Left colon (tissue), 2 donors: ENCODE measurements around the gene KIF15. TPM values are rescaled to one million over a fixed set of nuclear protein-coding genes. Genes with fewer than 3 reads are reported as not detected.

Experiments used
- ATAC-seq: fragments of 200-7000 bp; cut with Tn5 transposase; one replicate; pipeline ENCODE4 v1.9.1; 2020; ENCODE audit warnings: mild to moderate bottlenecking, moderate library complexity
- DNase-seq, 2 donors: peaks; one replicate each; pipeline ENCODE4 v3.0.0-alpha.2; 2020
- intact Hi-C, 2 donors: fragments of 100-400 bp; cut with DNase I in 1 of 2; cut with micrococcal nuclease in 1 of 2; formaldehyde crosslinking; loops; one replicate each; pipeline versions ENCODE4 v1.11.2 to v1.14.0; 2022; cut with DNase I, micrococcal nuclease
- total RNA-seq, 2 donors: library from RNA; stranded (reverse); fragmentation: NEBNext Ultra II Directional; extraction: Animal tissue kit (Norgen Biotek cat#: 25700); gene quantifications; one replicate each; pipeline ENCODE4 v1.2.1, GENCODE V29; 2021
- donor health status: DM: no; HTN: no; CAD: no.
- donor health status: DM: yes; HTN: yes; CAD: no.

Gene KIF15
- total RNA-seq, 2 donors from 2014 or later: 2.6 to 4.2 TPM

DNA sequence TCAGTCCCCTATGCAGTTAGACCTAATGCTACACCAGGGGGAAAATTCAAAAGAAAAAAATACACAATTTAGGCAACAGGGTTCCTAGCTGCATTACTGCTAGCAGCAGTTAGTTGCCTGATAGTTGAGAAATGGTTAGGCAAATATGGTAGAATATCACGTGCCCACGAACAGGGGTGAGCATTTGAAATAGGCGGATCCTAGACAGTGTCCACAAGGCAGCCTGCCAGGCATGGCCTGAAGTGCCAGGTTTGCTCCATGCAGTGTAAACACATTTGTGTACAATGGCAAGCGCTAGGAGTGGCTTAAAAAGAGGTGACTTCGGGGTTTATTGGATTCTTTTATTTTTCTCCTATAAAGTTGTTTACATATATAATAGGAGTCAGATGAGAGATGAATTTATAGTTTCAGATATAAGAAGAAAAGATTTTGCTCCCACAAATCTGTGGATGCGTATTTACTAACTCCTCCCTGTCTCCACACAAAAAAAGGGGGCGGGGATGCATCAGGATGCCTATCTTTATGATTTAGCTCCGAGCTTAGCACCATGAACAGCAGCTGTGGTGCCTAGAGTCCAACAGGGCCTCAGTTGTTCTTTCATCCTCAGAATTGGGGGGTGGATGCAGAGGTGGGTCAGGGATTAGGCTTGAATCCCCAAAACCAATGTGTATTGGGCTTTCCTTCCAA is 108.9 kb downstream of the KIF15 start:
- ATAC-seq (peak; percentile 99), DNase-seq (peak; percentile 74 to 78)
- intact Hi-C loops: no loop called here

DNA sequence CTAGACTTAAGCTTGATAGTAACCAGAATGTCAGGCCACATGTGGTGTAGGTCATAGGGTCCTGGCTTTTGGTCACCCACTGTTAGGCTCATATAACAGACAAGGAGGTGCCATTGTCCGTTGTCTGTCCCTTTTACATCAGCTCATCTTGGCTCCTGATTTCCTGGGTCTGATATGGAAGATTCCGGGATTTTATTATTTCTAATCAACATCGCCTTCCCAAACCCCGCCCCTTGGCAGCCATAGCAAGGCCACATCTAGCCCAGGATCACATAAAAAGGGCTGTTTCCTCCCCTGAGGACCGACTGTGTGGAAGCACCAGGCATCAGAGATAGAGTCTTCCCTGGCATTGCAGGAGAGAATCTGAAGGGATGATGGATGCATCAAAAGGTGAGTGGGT is 112.7 kb downstream of the KIF15 start, which contains the start of gene TGM4:
Gene TGM4, plus strand, starts transcription at position 301 of the 400 bp plus-strand sequence. Its CDS starts 71 bp downstream, at position 372.
- intact Hi-C loops: no loop called here
- ATAC-seq (no peak), DNase-seq (no peak)

DNA sequence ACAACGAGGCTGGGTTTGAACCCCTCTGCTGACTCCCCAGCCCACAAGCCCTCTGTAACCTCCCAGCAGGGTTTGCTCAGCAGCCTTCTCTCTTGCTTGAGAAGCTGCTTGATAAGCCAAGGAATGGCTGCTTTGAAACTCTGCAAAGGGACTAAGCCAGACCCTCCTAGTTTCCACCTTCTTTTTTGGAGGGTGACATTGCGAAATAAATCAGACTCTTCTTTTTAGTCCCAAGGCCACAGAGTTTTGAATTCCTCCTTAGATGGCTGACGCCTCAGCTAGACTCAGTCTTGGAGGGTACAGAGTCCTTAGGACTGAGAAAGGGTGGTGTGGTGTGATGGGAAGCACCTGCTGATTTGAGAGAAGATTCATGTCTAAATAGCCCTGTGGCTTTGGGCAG is 114.0 kb downstream of the KIF15 start:
- intact Hi-C loops: no loop called here
- ATAC-seq: no peak

DNA sequence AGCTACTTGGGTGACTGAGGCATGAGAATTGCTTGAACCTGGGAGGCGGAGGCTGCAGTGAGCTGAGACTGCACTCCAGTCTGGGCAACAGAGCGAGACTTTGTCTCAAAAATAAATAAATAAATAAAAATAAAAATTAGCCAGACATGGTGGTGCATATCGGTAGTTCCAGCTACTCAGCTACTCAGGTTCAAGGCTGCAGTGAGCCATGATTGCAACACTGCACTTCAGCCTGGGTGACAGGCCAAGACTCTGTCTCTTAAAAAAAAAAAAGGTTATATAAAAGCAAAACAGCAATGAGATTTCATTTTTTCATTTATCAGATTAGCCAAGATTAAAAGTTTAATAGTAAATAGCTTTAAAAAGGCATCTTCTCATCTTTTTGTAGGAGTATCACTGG is 115.7 kb downstream of the KIF15 start:
- ATAC-seq: no peak
- no peak for DNase-seq
- intact Hi-C loops: no loop called here

More for the DNA sequence above, 114.0 kb downstream of the KIF15 start:
- DNase-seq: no peak

DNA sequence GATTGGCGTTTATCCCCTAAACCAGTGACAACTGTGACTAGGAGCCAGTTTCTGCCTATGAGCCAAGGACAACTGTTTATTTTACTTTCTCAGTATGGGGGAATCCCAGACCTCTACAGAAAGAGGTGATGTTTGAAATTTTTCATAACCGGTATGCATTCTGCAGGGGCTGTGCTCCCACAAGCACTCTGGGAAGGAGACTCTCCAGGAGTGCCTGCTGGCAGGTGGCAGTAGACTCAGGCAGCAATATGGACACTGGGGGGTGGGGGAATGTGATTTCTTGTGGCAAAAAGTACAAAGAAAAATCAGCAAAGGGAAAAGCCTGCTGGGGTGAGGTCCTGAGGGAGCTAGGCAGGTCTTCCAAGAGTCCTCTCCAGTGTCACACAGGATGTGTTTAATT is 118.7 kb downstream of the KIF15 start:
- DNase-seq (no peak), ATAC-seq (no peak)
- intact Hi-C loops: no loop called here

DNA sequence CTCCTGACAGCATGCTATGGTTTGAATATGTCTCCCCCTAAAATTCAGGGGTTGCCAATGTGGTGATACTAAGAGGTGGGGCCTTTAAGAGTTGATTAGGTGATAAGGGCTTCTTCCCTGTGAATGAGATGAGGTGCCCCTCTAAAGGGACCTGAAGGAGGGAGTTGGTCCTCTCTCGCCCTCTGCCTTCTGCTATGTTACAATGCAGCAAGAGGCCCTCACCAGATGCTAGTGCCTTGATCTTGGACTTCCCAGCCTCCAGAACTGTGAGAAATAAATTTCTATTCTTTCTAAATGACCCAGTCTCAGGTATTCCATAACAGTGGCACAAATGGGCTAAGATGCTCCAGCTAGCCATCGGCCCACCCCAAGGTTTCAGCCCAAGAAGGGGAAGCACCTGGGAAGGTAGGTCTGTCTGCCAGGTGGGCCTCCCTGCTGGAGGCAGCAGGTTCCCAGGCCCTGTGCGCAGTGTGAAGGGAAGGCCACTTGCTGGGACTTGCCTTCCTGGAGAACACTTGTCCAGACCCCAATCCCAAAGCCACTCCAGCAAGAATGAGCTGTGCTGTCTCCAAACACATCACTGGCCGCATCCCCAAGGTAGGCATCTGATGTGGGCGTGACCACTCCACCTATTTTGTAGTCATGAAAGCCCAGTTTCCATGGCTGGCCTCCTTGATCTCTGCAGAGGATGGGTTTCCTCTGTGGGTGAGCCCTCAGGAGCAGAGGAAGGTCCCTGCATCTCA is 121.8 kb downstream of the KIF15 start:
- DNase-seq: no peak
- ATAC-seq: no peak
- intact Hi-C loops: no loop called here

DNA sequence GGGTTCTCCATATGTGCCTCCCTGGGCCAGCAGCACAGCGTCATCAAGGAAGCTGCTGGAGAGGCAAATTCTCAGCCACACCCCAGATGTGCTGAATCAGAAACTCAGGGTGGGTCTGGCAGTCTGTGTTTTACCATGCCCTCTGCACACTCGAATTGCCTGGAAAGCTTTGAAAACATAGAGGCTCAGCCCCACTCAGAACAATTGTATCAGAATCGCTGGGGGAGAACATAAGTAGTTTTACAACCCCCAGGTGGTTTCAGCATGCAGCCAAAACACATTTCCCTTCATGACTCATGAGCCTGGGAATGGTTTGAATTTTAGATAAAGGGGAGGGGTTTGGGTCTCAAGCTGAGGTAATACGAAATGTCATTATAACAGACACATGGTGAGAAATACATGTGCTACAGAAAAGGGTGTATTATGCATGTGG is 122.4 kb downstream of the KIF15 start:
- ATAC-seq: no peak
- DNase-seq: no peak
- intact Hi-C loops: no loop called here

DNA sequence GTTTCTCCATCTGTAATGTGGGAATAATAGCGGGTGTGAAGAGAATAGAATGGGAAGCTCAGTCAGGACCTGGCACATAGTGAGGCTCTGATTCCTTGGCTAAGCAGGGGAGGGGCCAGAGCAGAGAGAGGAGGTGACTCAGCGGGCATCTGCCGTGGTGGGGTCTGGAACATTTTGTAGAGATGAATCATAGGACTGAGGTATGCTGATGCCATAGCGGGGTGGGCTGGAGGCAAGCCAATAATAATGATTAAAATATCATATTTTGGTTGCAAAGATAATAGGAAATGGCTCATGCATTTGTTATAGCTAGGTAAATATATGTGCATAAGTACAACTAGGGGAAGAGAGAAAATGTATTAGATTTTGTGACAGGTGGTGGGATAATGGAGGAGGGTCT is 124.0 kb downstream of the KIF15 start:
- intact Hi-C loops: no loop called here
- ATAC-seq (no peak), DNase-seq (no peak)

DNA sequence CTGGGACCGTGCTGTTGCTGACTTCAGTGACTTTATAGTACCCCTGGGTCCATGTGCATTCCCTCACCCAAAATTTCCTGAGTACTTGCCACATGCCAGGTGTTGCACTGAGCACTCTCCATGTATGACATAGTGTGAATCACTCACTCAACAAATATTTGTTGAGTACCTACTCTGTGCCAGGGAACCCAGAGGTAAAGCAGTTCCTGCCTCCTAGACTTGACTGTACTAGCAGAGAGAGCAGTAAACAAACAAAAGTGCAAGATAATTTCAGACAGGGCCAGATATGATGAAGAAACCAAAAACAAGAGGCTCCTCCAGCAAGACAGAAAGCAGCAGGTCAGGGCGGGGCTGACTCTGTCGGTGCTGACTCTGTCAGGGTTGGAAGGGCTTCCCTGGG is 125.0 kb downstream of the KIF15 start:
- intact Hi-C loops: no loop called here
- DNase-seq (no peak), ATAC-seq (no peak)

DNA sequence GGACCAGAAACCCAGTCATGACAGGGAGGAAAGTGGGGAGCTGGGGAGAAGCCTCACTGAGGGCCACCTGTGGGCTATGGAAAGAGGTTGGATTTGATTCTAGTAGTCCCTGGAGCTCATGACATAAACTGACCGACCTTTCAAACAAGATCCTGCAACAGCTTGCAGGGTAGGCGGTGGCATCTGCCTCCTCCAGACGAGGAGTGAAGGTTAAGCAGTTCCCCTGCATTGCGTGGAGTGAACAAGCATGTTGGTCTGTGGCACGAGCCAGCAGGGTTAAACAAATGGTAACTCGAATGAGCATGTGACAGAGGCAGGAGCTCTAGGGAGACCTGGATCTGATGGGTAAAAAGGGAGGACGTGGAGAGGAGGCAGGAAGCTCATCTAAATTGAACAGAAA is 125.5 kb downstream of the KIF15 start:
- DNase-seq (no peak), ATAC-seq (no peak)
- intact Hi-C loops: no loop called here

DNA sequence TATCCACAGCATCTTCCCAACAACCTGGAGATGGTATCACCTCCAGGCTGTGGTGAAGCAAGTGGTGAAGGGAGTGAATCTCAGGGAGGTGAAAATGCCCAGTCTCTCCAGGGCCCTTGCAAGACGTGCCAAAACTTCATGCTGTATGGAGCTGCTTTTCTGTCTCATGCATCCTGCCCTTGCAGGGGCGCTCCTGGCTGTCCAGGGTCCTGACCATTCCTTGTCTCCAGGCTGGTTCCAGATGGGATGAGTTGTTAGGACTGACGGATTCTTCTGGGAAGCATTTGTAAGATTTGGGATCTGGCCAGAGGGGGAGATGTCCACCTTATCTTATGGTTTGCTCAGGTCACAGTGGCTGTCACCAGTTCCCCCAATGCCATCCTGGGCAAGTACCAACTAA is 128.7 kb downstream of the KIF15 start:
- ATAC-seq (no peak), DNase-seq (no peak)
- intact Hi-C loops: no loop called here

DNA sequence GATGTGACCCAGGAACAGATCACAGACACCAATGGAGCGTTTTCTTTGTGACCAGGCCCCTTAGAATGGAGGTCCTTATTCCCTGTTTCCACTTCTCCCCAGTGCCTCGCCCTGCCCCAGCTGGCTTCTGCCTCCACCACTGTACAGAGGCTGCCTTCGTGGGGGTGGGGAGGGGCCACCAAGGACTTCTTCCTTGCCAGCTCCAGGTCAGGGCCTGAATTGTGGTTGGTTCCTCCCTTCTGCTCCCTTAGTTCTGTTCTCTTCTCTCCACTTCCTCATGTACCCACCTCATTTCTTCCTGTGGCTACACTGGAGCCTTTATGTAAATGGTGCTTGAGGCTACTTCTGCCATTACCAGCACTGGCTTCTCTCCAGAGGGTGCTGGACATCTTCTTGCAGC is 129.3 kb downstream of the KIF15 start:
- ATAC-seq: no peak
- DNase-seq: no peak
- intact Hi-C loops: no loop called here

DNA sequence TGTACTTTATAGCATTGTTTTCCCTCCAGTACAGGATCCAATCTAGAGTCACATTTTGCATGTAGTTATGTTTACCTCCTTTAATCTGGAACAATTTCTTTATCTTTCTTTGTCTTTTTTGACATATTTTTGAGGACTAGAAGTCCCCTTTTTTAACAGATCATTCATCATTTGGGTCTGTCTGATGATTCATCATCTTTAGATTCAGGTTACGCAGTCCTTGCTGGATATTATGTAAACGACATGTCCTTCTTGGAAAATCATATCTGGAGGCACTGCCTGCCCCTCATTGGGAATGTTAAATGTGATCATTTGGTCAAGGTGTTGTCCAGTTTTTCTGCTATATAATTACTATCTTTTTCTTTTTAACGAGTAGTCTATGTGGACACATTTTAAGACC is 131.1 kb downstream of the KIF15 start:
- intact Hi-C loops: no loop called here
- ATAC-seq (no peak), DNase-seq (no peak)

DNA sequence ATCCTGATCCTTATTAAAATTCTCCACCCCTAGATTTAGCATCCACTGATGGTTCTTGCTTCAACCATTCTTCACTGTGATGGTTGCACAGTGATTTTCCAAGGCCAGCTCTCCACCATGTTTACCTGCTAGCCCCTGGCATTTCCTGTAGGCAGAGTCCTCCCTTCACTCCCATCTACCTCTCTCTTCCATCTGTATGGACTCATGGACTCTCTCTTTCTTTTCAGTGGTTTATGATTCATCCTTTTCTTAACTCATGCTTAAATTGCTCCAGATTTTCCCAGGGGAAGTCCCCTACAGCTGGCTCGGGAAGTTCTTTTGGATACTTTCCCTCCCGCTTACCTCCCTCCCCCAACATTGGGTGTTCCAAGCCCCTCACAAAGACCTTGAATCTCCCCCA is 131.5 kb downstream of the KIF15 start:
- intact Hi-C loops: no loop called here
- DNase-seq: no peak
- ATAC-seq: no peak

DNA sequence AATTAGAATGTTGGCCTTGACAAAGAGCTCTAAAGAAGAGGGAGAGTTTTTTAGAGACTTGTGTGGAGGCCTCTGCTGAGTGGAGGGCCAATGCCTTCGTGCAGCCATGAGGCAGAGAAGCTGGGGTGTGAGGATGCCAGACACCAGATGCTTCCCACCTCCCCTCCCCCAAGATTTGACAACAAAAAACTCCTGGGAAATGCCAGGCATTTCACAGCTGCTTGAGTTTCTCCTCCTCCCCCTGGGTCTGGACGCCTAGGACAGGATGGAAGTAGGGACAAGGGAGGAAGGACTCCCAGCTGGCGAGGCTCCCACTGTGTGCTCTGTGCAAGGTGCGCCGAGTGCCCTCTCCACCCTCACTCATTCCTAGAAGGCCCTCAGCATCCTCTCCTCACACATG is 132.9 kb downstream of the KIF15 start:
- DNase-seq (no peak), ATAC-seq (no peak)
- intact Hi-C loops: no loop called here

DNA sequence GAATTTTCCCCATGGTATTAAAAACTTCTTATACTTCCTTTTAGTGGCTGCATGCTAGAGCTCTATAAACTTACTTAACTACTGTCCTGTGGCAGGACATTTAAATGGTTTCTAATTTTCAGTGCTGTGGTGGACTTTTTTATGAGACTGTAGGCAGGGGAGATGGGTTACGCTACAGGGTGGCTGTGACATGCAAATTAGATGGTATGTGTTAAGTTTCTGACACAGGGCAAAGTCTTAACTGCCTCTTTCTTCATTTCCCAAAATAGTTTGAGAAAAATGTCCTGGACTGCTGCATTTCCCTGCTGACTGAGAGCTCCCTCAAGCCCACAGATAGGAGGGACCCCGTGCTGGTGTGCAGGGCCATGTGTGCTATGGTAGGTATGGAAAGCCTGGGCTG is 134.8 kb downstream of the KIF15 start:
- ATAC-seq (no peak), DNase-seq (no peak)
- intact Hi-C loops: no loop called here

DNA sequence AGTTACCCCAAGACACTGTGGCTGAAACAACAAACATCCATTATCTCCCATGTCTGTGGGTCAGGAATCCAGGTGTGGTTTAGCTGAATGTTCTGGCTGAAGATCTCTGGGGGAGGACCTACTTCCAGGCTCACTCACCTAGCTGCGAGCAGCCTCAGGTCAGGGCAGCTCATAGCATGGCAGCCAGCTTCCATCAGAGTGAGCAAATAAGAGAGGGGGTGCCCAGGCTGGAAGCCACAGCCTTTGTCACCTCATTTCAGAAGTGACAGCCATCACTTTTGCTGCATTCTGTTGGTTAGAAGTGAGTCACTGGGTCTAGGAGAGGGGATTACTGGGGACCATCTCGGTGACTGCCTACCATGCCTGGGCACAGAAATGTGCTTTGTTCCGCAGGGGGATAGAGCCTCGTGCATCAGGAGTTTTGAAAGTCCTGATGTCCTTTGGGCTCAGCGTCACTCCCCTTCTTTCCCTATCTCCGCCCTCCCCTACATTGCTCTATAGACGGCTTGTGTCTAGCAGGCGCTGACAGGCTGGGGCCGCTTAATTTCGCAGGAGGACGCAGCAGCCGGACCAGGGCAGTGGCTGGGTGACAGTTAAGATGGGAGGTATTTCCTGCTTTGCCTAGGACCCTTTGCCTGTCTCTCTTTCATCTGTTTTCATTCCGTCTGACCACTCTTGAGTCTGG is 138.2 kb downstream of the KIF15 start:
- intact Hi-C loops: no loop called here
- no peak for DNase-seq
- ATAC-seq: no peak

DNA sequence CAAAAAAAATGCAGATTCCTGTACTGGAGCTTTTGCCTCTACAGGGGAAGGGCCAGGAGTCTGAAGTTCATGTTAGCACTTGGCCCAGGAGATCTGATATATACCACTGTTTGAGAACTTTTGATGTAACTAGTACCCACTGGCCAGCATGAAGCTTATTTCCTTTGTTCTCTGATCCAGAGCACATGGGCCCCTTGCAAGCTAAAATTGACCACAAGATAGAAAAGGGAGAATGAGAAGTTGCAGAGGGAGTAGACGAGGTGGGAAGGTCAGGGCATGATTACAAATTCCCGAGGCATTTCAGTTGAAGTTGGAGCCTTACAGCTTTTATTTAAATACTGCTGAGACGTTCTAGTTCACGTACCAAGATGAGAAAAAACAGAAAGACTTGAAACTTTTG is 141.0 kb downstream of the KIF15 start:
- intact Hi-C loops: no loop called here
- DNase-seq (no peak), ATAC-seq (no peak)
